ENCODE results near the gene CNTN1.

The CNTN1 gene

GRCh38 chr12:40693207-40693821 is 1.1 kb downstream of the CNTN1 start:
- H3K4me3 ChIP-seq (ENCODE audit: low read depth, low read length) = no peak overlapping the region
- peak; percentile 2 for DNase-seq (ENCODE audit: low read depth)
- TF ChIP-seq, protein P1, sequence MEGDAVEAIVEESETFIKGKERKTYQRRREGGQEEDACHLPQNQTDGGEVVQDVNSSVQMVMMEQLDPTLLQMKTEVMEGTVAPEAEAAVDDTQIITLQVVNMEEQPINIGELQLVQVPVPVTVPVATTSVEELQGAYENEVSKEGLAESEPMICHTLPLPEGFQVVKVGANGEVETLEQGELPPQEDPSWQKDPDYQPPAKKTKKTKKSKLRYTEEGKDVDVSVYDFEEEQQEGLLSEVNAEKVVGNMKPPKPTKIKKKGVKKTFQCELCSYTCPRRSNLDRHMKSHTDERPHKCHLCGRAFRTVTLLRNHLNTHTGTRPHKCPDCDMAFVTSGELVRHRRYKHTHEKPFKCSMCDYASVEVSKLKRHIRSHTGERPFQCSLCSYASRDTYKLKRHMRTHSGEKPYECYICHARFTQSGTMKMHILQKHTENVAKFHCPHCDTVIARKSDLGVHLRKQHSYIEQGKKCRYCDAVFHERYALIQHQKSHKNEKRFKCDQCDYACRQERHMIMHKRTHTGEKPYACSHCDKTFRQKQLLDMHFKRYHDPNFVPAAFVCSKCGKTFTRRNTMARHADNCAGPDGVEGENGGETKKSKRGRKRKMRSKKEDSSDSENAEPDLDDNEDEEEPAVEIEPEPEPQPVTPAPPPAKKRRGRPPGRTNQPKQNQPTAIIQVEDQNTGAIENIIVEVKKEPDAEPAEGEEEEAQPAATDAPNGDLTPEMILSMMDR (conservative IDR thresholded peaks at IDR 0.05; ENCODE audit: low read depth, low read length) = no peak

DNA sequence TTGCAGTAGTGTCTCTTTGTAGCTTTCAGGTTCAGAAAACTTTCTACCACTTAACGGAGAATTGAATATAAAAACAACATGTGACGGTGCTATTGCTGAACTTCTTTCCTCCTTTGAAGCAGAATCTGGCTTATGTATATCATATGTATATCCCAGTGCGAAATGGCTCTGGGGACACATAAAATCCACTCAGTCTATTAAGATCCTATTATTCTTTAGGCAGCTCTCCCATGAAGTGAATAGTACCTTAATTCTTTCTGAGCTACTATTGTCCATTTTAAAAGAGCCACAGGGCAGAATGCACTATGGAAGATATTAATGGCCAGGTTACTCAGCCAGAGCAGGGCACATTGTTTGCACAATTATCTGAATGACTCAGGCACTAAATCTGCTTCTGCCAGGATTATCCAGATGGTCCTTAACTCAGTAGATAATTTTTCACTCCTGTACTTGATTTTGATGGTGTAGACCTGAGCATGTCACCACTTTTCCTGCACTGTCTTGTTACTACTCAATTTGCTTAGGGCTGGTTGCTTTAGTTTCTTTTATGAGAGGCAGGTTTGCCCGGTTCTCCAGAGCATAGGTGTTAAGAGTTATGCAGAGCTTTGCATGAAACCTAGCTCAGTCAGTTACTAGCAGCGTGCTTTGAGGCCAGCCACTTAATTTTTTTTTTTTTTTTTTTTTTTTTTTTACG is 5.5 kb downstream of the CNTN1 start:
- TF ChIP-seq, protein P1 (conservative IDR thresholded peaks at IDR 0.05; ENCODE audit: low read depth, low read length) = no peak
- no peak for DNase-seq (ENCODE audit: low read depth)
- H3K4me3 ChIP-seq (ENCODE audit: low read depth, low read length) = no peak overlapping the region

DNA sequence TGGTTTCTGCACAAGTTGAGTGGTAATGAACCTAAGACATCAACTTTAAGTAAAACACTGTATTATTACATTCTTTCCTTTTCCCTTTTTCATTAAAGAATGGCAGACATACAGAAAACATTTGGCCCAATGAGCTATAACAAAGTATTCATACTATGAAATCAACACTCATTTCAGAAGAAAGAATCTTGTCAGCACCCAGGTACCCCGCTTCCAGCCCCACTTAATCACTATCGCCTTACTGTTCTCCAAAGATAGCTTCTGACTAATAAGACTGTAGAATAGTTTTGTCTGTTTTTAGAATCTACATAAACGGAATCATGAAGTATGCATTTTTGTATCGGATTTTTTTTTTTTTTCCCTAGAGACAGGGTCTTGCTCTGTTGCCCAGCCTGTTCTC is 9.5 kb downstream of the CNTN1 start:
- TF ChIP-seq, protein P1 (conservative IDR thresholded peaks at IDR 0.05; ENCODE audit: low read depth, low read length) = no peak
- H3K4me3 ChIP-seq (ENCODE audit: low read depth, low read length) = no peak overlapping the region
- DNase-seq (ENCODE audit: low read depth) = no peak

DNA sequence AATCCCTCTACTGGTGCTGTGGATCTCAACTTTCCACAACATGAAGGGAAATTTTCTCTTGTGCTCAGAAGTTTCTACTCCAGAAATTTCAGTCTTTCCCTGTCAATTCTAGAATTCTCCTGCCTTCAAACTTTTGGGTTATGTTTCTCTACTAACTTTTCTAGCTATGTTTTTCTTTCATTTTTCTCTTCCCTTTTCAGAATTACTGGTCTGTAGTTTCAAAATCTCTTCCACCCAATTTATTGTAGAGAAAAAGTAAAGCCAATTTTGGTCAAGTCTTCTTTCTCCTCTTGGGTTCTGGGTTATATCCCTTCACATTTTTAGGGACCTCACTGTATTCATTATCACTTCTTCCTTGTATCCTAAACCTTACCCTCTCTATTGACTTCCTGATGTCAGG is 18.9 kb downstream of the CNTN1 start:
- H3K4me3 ChIP-seq (ENCODE audit: low read depth, low read length) = no peak overlapping the region
- DNase-seq (ENCODE audit: low read depth) = no peak
- TF ChIP-seq, protein P1 (conservative IDR thresholded peaks at IDR 0.05; ENCODE audit: low read depth, low read length) = no peak

GRCh38 chr12:40714636-40715035 is 22.4 kb downstream of the CNTN1 start:
- H3K4me3 ChIP-seq (ENCODE audit: low read depth, low read length) = no peak overlapping the region
- TF ChIP-seq, protein P1 (conservative IDR thresholded peaks at IDR 0.05; ENCODE audit: low read depth, low read length) = no peak
- DNase-seq (ENCODE audit: low read depth) = no peak

DNA sequence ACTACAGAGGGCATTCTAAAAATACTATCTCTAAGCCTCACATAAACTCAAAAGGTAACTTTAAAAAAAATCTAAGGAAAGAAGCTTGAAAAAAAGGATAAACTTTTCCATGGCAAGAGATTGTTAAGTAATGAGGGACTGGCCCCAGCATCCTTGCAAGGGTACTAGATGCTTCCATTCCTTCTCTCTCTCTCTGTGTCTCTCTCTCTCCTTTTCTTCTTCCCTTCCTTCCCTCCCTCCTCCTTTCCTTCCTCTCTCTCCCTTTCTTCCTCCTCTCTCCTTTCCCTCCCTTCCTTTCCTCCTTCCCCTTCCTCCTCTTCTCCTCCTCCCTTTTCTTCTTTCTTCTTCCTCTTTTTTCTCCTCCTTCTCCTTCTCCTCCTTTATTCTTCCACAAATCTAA is 23.8 kb downstream of the CNTN1 start:
- no peak for DNase-seq (ENCODE audit: low read depth)
- no peak overlapping the region for H3K4me3 ChIP-seq (ENCODE audit: low read depth, low read length)
- TF ChIP-seq, protein P1 (conservative IDR thresholded peaks at IDR 0.05; ENCODE audit: low read depth, low read length) = no peak

- no peak for DNase-seq (ENCODE audit: low read depth)
- TF ChIP-seq, protein P1 (conservative IDR thresholded peaks at IDR 0.05; ENCODE audit: low read depth, low read length) = no peak
- H3K4me3 ChIP-seq (ENCODE audit: low read depth, low read length) = no peak overlapping the region
Observed at GRCh38 chr12:40717576-40717975, 25.3 kb downstream of the CNTN1 start.
